PC-9 (cell line): Measurements from ENCODE around the gene BARX1. TPM values are rescaled to one million over a fixed set of nuclear protein-coding genes. Genes with fewer than 3 reads are reported as not detected.

ENCODE experiments used
- BruUV-seq: library from RNA; stranded (reverse); fragments of 400-500 nt; replicated peaks from 2 replicates; lab custom pipeline; 2021; lab: Mats Ljungman, UMichigan
- CTCF ChIA-PET: fragments of 300-600 bp; sonication (Branson Sonifier 250); formaldehyde crosslinking; loops from one replicate; lab custom pipeline; 2022; ENCODE audit warnings: antibody characterized with exemption; lab: Charles Lee
- POLR2A ChIA-PET: fragments of 300-600 bp; sonication (Branson Sonifier 250); formaldehyde crosslinking; loops from one replicate; lab custom pipeline; 2022; ENCODE audit warnings: antibody characterized with exemption; ENCODE audit not compliant: unreplicated experiment; lab: Charles Lee
- DNase-seq, 2 experiments: peaks; one replicate each; pipeline versions ENCODE4 v3.0.0 to v3.0.0-alpha.2; 2015 to 2022; ENCODE audit warnings: mixed read lengths in 1 of 2
- H2AFZ ChIP-seq: fragments of 200-600 bp; sonication (generic); 2 replicates; pipeline ENCODE4 v1.8.1; 2017; ENCODE audit warnings: antibody characterized with exemption
- H3F3A ChIP-seq: fragments of 200-600 bp; sonication (generic); 2 replicates; pipeline ENCODE4 v1.8.1; 2017; ENCODE audit warnings: antibody characterized with exemption, mild to moderate bottlenecking, low read depth; ENCODE audit not compliant: insufficient read depth
- H3K27ac ChIP-seq: fragments of 200-600 bp; sonication (generic); 2 replicates; pipeline ENCODE4 v1.6.1; 2016; ENCODE audit warnings: mixed run types
- H3K27me3 ChIP-seq: fragments of 200-600 bp; sonication (generic); 2 replicates; pipeline ENCODE4 v1.6.1; 2016; ENCODE audit warnings: low read depth, mixed run types; ENCODE audit not compliant: insufficient read depth
- H3K36me3 ChIP-seq: fragments of 200-600 bp; sonication (generic); 2 replicates; pipeline ENCODE4 v1.6.1; 2016; ENCODE audit warnings: low read depth, mixed run types
- H3K4me1 ChIP-seq: fragments of 200-600 bp; sonication (generic); replicated peaks from 2 replicates; pipeline ENCODE4 v1.6.1; 2016; ENCODE audit warnings: mixed run types; ENCODE audit not compliant: insufficient read depth
- H3K4me2 ChIP-seq: fragments of 200-600 bp; sonication (generic); 2 replicates; pipeline ENCODE4 v1.6.1; 2017; ENCODE audit warnings: mixed run types
- H3K4me3 ChIP-seq: fragments of 200-600 bp; sonication (generic); 2 replicates; pipeline ENCODE4 v1.6.1; 2016; ENCODE audit warnings: mixed run types
- H3K79me2 ChIP-seq: fragments of 200-600 bp; sonication (generic); 2 replicates; pipeline ENCODE4 v1.6.1; 2017; ENCODE audit warnings: low read depth, mixed run types
- H3K9me2 ChIP-seq: fragments of 200-600 bp; sonication (generic); 2 replicates; pipeline ENCODE4 v1.8.1; 2017; ENCODE audit warnings: mild to moderate bottlenecking; ENCODE audit not compliant: insufficient read depth
- H3K9me3 ChIP-seq: fragments of 200-600 bp; sonication (generic); 2 replicates; pipeline ENCODE4 v1.8.1; 2016; ENCODE audit warnings: low read depth; ENCODE audit not compliant: insufficient read depth
- H4K20me1 ChIP-seq: fragments of 200-600 bp; sonication (generic); 2 replicates; pipeline ENCODE4 v1.8.1; 2017; ENCODE audit not compliant: insufficient read depth
- CTCF ChIP-seq: fragments of 200-600 bp; sonication (generic); conservative IDR thresholded peaks from 2 replicates; pipeline ENCODE4 v1.6.1; 2017; ENCODE audit warnings: mixed run types, antibody characterized with exemption, mild to moderate bottlenecking, moderate library complexity
- EZH2 ChIP-seq: fragments of 200-600 bp; sonication (generic); IDR thresholded peaks from 2 replicates; pipeline ENCODE4 v1.8.0; 2017; ENCODE audit warnings: antibody characterized with exemption, low read depth
- intact Hi-C: fragments of 100-400 bp; cut with micrococcal nuclease; formaldehyde crosslinking; loops from one replicate; pipeline ENCODE4 v1.10.0; 2022; ENCODE audit not compliant: unreplicated experiment
- total RNA-seq: library from RNA; stranded (reverse); gene quantifications from 2 replicates; pipeline ENCODE4 v1.2.3, GENCODE V29; 2021

Gene BARX1
- total RNA-seq, 1 experiment from 2014 or later, result not detected

GRCh38 chr9:93911801-93912554 lies 43.2 kb downstream of the BARX1 start:
- ChIA-PET POLR2A (no interaction called here), CTCF (no interaction called here)
- no peak overlapping the region for H3K4me2 ChIP-seq
- H3K9me3 ChIP-seq, result no peaks in the 10 kb centered on the region
- H3K79me2 ChIP-seq, result no peaks in the 10 kb centered on the region
- no peak for DNase-seq
- no peak overlapping the region for H3K27ac ChIP-seq
- H3K36me3 ChIP-seq, result no peaks in the 10 kb centered on the region
- H3K4me1 ChIP-seq, result no peaks in the 10 kb centered on the region
- TF ChIP-seq CTCF, result no peak
- no peak for TF ChIP-seq EZH2
- no peak overlapping the region for H2AFZ ChIP-seq
- intact Hi-C loops, result no loop called here
- H3K4me3 ChIP-seq, result no peak overlapping the region
- no peaks in the 10 kb centered on the region; the same call in 1 of the 2 replicates for H4K20me1 ChIP-seq
- H3K9me2 ChIP-seq, result no peaks in the 10 kb centered on the region
- H3F3A ChIP-seq, result no peaks in the 10 kb centered on the region
- no TSS peak for BruUV-seq
- H3K27me3 ChIP-seq, result peaks cover 51% of the 10 kb centered on the region; the same call in 1 of the 2 replicates

- Histone ChIP-seq H3K36me3 (no peaks in the 10 kb centered on the region), H3K27ac (no peak overlapping the region), H3K79me2 (no peaks in the 10 kb centered on the region), H3F3A (no peaks in the 10 kb centered on the region), H3K4me2 (no peak overlapping the region), H2AFZ (no peak overlapping the region), H4K20me1 (no peaks in the 10 kb centered on the region; the same call in 1 of the 2 replicates), H3K4me3 (no peak overlapping the region), H3K27me3 (peaks cover 52% of the 10 kb centered on the region), H3K4me1 (no peaks in the 10 kb centered on the region), H3K9me3 (no peaks in the 10 kb centered on the region), H3K9me2 (no peaks in the 10 kb centered on the region)
- ChIA-PET POLR2A (no interaction called here), CTCF (no interaction called here)
- intact Hi-C loops, result no loop called here
- no peak for DNase-seq
- TF ChIP-seq EZH2, result no peak
- TF ChIP-seq CTCF, result no peak
- no TSS peak for BruUV-seq
These were observed 43.9 kb downstream of the BARX1 start for GRCh38 chr9:93911136-93911745.

- Histone ChIP-seq H3K36me3 (no peaks in the 10 kb centered on the region), H3K27me3 (peaks cover 53% of the 10 kb centered on the region), H4K20me1 (no peaks in the 10 kb centered on the region), H3K9me3 (no peaks in the 10 kb centered on the region), H3K4me1 (no peaks in the 10 kb centered on the region), H3K9me2 (no peaks in the 10 kb centered on the region), H2AFZ (no peak overlapping the region), H3K4me2 (no peak overlapping the region), H3K79me2 (no peaks in the 10 kb centered on the region), H3K4me3 (no peak overlapping the region), H3K27ac (no peak overlapping the region), H3F3A (no peaks in the 10 kb centered on the region)
- no peak for DNase-seq
- intact Hi-C loops, result no loop called here
- no TSS peak for BruUV-seq
- ChIA-PET CTCF (no interaction called here), POLR2A (no interaction called here)
- TF ChIP-seq CTCF, result no peak
- TF ChIP-seq EZH2, result no peak
These were observed 44.6 kb downstream of the BARX1 start for GRCh38 chr9:93910598-93910997.
